ENCODE results near the gene CD19.
"Not testable (repeated sequence)": the region's sequence is repeated elsewhere in the genome, so short reads cannot be mapped to it uniquely, and the experiment has no call there.

CD19 gene

DNA sequence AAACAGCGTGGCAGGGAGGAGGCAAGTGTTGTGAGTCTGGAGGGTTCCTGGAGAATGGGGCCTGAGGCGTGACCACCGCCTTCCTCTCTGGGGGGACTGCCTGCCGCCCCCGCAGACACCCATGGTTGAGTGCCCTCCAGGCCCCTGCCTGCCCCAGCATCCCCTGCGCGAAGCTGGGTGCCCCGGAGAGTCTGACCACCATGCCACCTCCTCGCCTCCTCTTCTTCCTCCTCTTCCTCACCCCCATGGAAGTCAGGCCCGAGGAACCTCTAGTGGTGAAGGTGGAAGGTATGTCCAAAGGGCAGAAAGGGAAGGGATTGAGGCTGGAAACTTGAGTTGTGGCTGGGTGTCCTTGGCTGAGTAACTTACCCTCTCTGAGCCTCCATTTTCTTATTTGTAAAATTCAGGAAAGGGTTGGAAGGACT is at the start of gene CD19:
Gene CD19, plus strand, starts transcription at position 171 of the 425 bp plus-strand sequence. Its CDS starts 30 bp downstream, at position 201.
- DNase-seq = no peak

- DNase-seq = no peak
These were observed 49.1 kb upstream of the CD19 start for GRCh38 chr16:28882551-28883160.

DNA sequence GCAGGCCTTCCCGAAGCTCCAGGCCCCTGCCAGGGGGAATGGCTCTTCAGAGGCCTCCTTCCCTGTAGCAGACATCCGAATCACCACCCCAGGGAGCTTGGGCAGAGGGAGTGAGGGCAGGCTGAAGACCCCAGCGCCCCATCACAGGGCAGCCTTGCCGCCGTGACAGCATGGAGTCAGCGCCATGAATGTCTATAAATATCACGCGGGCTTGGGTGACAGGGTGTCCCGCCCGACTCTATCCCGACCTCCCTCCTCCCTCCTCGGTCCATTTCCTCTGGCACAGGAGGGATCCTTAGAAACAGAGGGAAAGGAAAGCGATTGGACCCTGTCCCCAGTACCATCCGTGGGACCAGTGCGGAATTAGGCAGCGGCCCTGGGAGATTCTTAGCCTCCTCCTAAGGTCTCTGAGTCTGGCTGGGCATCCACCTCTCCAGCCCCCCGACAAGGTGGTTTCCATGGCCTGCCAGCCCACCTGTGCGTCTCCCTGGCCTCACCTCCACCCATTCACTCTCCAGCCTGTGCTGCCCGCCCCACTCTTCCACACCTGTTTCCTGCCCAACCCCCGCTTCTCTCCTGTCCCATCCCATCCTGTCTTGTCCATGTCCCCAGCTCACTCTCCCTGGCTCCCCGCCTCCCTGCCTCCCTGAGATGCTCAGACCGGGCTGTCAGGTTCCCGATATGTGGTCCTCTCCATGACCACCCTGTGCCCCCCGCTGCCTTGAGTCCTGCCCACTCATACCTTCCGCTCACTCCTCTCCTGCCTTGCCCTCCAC is 48.4 kb upstream of the CD19 start:
- DNase-seq = no peak

DNA sequence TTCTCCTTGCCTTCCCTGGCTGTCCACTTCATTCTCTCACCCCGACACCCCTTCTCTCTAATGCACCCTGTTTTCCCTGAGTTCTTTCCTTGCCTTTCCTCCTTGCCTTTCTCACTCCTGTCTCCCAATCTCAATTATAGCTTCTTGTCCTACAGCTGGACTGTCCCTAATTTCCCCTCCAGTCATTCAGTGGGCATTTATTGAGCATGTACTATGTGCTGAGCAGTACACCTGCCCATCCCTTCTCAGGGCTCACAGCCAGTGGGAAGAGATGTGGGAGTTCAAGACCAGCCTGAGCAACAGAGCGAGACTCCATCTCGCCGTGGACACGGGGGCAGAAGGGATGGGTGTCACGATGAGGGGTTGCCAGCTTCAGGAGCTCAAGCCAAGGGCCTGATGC is 47.7 kb upstream of the CD19 start:
- no peak for DNase-seq

DNA sequence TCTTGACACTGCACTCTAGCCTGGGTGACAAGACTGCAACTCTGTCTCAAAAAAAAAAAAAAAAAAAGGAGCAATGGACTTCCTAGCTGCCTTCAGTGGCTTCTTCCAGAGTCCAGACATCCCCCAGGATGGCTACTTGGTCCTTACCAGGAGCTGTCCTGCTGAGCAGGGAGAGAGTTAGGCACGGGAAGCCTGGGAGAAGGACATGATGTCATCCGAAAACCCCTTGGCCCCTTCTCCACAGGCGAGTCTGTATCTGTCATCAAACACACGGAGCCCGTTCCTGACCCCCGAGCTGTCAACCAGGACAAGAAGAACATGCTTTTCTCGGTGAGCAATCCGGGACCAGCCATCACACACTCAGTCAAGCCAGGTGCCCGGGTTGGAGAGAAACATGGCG is 44.8 kb upstream of the CD19 start:
- DNase-seq = no peak

DNA sequence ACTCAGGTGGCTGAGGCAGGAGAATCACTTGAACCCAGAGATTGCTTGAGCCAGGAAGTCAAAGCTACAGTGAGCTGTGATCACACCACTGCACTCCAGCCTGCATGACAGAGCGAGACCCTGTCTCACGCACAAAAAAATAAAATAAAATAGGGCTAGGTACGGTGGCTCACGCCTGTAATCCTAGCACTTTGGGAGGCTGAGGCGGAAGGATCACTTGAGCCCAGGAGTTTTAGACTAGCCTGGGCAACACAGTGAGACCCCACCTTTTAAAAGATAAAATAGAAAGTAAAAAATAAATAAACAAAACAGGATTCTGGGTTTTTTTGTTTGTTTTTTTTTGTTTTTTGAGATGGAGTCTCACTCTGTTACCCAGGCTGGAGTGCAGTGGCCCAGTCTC is 41.4 kb upstream of the CD19 start:
- DNase-seq = not testable (repeated sequence)

- no peak for DNase-seq
These were observed 39.5 kb upstream of the CD19 start for GRCh38 chr16:28891964-28892890.

GRCh38 chr16:28893291-28893690 is 38.5 kb upstream of the CD19 start:
- DNase-seq = no peak

- no peak for DNase-seq
These were observed 36.2 kb upstream of the CD19 start for GRCh38 chr16:28895609-28896008.

GRCh38 chr16:28897826-28898225 is 33.9 kb upstream of the CD19 start:
- DNase-seq = no peak

- DNase-seq = no peak
These were observed 33.5 kb upstream of the CD19 start for GRCh38 chr16:28898266-28898665.

- DNase-seq = no peak
These were observed 32.8 kb upstream of the CD19 start for GRCh38 chr16:28898942-28899341.

DNA sequence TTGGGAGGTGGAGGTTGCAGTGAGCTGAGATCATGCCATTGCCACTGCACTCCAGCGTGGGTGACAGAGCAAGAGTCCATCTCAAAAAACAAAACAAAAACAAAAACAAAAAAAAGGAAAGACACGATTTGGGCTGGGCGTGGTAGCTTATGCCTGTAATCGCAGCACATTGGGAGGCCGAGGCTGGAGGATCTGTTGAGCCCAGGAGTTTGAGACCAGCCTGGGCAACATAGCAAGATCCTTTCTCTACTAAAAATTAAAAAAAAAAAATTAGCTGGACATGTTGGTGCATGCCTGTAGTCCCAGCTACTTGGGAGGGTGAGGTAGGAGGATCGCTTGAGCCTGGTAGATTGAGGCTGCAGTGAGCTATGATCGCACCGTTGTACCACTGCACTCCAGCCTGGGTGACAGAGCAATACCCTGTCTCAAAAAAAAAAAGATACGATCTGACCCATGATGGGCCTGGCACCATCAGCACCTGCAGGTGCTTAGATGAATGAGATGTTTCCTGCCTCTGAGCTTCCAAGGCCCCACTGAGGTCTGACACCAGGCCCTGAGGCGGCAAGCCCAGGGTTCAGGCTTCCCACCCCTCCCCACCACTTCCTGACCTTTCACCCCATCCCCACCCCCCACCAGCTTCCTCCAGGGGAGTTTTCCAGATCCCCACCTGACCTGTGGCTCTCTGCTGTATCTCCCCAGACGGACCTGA is 31.7 kb upstream of the CD19 start:
- DNase-seq = no peak

GRCh38 chr16:28900601-28901000 is 31.2 kb upstream of the CD19 start:
- no peak for DNase-seq

- DNase-seq = no peak
These were observed 29.9 kb upstream of the CD19 start for GRCh38 chr16:28901862-28902261.

- no peak for DNase-seq
These were observed 28.9 kb upstream of the CD19 start for GRCh38 chr16:28902909-28903308.

- DNase-seq = no peak
These were observed 28.3 kb upstream of the CD19 start for GRCh38 chr16:28903344-28904042.

GRCh38 chr16:28904363-28904762 is 27.4 kb upstream of the CD19 start:
- DNase-seq = no peak

DNA sequence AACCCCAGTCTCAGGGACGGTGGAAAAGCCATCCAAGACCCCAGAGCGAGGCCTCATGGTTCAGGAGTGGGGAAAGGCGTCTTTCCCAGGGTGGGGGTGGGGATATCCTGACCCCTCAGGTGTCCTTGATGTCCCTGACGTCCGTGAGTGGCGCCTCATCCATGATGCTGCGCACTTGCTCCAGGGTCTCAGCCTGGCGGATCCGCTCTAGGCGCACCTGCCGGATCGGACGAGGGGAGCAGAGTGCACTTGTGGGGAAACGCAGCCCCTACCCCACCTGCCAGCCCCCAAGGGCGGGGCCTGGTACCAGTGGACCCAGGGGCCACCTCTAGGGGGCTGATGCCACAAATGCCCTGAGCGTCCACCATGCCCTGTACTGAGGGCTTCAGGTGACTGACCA is 26.9 kb upstream of the CD19 start:
- no peak for DNase-seq

DNA sequence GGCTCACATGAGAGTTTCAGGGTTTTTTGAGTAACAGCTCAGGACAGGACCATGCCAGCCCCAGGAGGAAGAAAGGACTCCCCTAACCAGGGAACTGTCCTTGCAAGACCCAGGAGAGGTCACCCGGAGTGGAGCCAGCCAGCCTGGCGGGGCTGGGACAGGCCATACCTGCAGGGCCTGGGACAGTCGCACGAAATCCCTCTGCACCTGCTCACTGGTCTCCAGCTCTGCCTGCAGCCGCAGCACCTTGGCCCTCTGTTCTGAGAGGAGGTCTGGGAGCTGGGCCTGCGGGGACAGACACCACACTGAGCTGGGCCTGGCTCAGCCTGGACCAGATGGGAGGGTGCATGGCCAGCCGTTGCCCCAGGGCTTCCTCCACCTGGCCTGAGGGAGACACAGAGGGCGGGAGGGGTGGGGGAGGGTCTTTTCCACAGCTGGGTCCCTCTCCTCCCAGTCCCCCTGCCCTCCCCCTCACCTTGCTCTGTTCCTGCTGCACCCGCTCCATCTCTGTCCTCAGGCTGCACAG is 26.5 kb upstream of the CD19 start:
- DNase-seq = no peak

- DNase-seq = no peak
These were observed 25.9 kb upstream of the CD19 start for GRCh38 chr16:28905800-28906372.
